MM.1S (cell line): ENCODE measurements around the gene BNIP3.

Source experiments
- CTCF ChIP-seq: fragments of 300-600 bp; sonication (generic); IDR thresholded peaks from 2 replicates; pipeline ENCODE4 v1.5.1; 2016; ENCODE audit warnings: antibody characterized with exemption, low read length, mixed read lengths
- EZH2phosphoT487 ChIP-seq: fragments of 300-600 bp; sonication (generic); IDR thresholded peaks from 2 replicates; pipeline ENCODE4 v1.6.1; 2018; ENCODE audit warnings: antibody characterized with exemption, low read length

- TF ChIP-seq EZH2phosphoT487: no peak
- TF ChIP-seq CTCF: no peak
Measured at GRCh38 chr10:132009575-132009974, 27.9 kb upstream of the BNIP3 start.
